Non-pigmented ciliary epithelial cell (primary cell): ENCODE results near the gene ACSS1.
"Not testable (repeated sequence)": the region's sequence is repeated elsewhere in the genome, so short reads cannot be mapped to it uniquely, and the experiment has no call there.

Source experiments
- DNase-seq: peaks from one replicate; pipeline ENCODE4 v3.0.0-alpha.2; 2010; ENCODE audit warnings: low read depth

The ACSS1 gene

DNA sequence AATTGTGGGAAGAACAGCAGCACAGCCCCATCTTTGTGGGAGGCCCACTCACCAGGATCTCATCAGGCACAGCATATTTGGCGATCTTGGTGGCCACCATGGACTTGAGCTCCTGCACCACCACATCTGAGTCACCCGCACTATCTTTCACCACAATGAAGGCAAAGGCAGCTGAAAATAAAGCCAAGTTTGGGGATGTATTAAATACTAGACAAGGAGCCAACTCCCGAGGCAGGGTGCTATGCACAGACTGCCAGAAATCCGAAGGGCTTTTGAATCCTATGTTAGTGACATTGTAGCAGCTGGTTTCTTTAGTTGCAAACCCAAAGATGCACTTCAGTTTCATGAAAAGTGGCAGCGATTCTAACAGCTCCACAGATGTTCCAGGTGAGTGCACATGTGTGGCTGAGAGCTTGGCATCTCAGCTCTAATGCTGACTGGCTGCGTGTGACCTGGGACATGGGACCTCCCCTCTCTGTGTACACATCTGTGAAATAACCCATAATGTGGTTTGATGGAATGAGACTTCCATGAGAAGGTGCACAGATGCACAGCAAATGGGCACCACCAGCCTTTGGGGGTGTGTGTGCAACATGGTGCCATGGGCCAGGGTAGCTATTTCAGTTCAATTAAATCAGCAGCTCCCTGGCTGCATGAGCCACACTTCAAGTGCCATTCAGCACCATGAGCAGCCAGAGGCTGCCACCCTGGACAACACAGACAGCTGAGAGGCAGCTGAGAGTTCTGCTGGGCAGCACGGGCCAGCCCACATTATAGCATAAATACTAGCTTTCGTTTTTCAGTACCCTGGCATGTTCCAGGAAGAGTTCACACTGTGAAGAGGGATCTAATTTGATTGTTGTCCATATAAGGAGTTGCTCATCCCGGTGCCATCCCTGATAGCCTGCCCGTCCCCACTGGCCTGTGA lies 48.5 kb downstream of the ACSS1 start:
- DNase-seq: no peak

DNA sequence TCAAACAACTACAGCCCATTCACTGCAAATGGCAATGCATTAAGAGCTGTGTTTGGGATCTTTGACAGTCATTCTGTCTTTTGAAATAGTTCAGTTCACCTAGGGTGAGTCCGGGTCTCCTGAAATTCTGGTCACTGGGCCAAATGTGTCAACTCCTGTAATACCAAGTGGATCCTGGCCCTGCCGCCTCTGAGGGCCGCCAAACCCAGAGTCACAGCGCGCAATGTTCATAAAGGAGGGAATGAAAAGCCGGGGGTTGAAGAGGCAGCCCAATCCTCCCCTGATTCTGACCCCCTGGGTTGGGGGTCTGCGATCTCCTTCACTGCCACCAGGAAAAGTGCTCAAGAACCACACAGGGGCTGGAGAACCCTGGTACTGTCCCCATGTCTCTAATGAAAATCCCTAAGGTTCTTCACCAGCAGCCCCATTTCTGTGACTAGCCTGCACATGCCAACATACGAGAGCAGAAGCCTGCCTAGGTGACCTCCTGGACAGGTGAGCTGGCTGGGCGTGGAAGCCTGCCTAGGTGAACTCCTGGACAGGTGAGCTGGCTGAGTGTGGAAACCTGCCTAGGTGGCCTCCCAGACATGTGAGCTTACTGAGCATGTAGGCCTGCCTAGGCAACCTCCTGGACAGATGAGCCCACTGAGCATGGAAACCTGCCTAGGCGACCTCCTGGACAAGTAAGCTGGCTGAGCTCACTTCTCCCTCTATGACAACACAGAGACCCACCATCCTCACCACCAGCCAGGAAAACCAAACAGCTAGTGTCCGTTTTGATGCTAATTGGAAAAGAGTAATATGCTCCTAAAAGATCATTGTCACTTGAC lies 49.3 kb downstream of the ACSS1 start:
- no peak for DNase-seq

DNA sequence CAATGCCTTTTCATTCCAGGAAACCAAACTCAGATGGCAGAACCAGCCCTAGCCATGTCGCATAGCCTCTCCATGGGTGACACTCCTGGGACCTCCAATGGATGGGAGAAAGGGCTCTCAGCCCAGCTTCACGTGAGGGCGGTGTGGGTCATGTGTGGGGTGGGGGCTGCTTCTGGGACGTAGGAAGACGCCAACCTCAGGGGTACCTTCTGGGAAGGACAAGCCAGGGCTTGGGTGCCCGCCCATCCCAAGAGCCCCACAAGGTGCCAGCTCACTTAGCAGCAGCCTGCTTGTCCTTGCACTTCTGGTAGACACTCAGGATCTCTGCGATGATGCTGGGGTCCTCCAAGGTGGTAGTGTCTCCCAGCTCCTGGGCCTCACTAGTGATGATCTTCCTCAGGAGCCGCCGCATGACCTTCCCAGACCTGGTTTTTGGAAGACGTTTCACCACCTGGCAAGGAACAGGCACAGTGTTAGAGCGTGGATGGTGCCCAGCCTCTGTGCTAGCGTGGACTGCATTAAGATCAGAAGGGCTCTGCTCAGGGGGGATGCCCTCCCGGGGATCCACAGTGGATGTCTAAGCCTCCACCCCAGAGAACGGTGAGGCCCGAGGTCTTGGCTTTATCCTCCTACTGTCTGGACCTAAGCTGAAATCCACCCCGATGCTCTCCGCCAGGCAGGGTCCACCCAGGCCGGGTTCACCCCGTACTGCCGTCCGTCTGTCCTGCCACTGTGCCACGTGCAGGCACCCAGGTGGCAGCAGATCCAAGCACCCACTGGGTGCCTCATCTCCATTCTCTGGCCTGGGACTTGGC lies 50.2 kb downstream of the ACSS1 start:
- no peak for DNase-seq

DNA sequence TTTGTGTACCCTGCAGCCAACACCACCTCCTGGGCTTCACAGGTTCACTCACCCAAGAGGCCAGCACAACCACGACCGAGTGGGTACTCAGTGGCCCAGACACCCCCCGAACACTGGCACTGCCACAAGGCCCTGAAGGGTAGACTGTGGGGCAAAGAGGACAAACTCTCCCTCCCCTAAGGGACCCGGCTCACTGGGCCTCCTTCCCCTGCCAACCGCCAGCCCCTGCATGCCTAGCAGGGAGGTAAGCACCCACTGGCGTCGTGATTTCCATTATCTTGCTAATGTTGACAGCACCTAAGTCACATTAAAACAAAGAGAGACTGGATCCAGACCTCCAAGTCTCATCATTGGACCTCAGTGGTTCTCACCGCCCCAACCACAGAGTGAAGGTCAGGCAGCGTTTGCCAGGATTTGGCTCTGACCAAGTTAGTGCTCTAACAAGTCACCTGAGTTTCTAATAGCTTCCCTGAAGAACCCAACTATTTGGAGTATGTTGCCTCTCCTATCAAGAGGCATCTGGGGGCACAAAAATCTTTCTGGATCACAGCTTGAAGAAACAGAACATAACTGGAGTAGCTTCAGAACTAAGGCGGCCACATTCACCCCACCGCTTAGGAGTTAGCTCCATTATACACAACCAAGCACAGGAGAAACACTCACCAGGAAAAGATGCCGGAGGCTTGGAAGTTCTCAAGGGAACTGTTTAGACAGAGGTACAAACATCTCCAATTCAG lies 51.3 kb downstream of the ACSS1 start:
- DNase-seq: no peak

DNA sequence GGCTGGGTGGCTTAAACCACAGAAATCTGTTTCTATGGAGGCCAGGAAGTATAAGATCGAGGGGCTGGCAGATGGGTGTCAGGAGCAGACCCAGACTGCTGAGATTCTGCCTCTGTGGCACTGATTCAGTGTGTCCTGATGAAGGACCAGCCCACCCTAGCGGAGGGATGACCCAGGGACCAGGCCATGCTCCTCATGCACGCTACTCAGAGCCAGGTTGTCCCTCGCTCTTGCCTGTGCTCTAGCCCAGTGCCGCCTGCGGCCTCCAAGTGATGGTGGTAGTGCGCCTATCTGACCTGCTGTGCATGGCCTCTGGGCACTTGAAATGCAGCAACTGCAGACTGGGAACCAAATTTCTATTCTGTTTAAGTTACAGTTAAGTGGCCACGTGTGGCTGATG lies 52.3 kb downstream of the ACSS1 start:
- no peak for DNase-seq

DNA sequence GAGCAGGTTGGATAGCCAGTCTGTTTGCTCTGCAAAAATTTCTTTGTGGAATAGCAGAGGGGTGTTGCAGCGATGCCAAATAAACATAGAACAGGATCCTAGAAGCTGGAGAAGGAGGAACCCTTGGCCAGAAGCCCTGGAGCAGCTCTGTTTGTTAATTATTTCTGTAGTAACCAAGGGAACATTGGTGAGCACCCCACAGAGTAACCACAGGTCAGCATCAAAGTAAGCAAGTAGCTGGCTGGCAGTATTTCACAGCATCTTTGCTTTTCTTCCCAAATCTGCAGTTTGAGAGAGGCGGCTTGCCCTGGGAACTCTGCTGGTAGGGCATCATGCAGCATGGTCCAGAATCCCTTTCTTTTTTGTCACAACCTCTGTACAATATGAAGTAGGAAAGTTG lies 52.7 kb downstream of the ACSS1 start:
- no peak for DNase-seq

DNA sequence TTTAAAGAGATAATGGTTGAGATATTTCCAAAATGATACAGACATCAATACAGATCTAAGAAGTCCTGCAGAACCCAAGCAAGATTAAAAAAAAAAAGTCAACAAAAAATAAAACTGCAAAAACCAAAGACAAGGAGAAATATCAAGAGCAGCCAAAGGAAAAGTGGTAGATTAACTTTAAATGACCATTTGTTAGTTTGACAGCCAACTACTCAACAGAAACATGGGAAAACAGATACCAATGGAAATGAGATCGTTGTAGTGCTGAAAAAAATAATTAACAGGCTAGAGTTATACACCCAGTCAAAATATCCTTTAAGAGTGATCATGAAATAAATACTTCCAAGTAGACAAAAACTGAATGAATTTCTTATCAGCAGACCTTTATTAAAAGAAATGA lies 54.9 kb downstream of the ACSS1 start:
- no peak for DNase-seq

DNA sequence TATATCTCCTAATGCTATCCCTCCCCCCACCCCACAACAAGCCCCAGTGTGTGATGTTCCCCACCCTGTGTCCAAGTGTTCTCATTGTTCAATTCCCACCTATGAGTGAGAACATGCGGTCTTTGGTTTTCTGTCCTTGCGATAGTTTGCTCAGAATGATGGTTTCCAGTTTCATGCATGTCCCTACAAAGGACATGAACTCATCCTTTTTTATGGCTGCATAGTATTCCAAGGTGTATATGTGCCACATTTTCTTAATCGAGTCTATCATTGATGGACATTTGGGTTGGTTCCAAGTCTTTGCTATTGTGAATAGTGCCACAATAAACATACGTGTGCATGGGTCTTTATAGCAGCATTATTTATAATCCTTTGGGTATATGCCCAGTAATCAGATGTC lies 56.6 kb downstream of the ACSS1 start:
- not testable (repeated sequence) for DNase-seq

DNA sequence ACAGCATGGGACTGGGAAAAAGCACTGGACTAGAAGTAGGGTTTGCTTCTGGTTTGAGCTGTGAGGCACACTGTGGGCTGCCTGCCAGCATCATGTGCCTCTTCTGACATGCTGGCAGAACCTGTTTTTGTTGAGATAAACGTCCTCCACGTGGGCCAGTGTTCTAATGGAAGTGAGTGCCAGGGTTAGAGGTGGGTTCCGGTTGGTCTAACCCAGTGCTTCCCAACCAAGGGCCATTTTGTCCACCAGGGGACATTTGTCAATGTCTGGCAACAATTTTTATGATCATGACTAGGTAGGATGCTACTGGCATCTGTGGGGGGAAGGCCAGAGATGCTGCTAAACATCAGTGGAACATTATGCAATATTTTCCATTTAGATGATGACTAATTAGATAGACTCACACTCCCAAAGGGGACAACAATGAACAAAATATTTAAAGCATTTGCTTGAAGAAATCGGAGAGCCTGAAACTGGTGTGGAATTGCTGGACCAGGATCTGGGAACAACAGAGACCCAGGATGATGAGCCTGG lies 57.6 kb downstream of the ACSS1 start:
- DNase-seq: no peak

DNA sequence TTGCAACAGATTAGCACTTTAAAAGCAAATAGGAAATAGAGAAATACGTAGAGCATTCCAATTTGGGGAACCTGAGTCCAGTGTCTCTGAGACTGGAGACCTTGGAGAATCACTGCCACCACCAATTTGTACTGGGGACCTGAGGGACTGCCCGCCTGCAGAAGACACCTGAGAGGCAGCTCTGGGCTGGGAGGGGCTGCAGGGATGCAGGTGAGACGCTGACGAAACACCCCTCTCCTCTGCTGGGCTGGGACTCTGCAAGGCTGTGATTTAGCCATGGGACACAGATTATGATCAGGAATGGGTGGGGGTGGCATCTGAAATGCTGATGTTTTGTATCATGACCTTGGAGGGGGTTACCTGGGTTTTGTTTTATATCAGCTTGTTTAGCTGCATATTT lies 58.4 kb downstream of the ACSS1 start:
- no peak for DNase-seq

DNA sequence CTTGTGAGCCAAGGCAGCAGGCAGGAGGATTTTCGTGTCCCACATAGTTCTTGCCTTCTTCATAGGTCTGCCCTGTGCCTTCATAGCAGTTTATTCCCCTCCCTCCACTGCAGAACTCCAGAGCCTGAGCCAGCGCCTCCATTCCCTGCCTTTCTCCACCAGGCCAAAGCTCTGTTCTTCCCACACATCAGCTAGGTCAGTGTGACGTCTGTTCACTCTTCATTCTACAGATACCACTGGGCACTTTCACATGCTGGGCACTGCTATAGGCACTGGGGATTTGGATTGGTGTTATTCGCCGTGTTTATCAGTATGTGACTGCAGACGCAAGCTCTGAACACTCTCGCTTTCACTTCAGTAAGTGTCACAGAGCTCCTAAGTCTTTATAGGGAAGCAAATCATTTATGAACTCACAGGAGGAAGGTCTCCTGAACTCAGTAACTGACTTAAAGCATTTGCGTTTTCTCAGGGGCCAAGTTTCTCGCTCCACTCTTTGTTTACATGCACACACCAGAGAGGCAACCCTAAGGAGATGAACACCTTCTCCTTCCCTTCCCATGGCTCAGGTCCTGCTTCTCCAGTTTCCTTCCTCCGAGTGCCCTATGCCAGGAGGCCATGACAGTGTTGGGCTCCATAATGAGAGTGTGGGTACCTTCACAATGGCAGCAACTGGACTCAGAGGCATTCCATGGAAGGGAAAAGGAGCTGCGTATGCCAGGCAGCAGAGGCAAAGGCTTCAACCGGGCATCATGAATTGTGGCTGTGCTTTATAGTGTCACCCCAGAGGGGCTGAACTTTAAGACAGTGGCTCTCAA lies 59.1 kb downstream of the ACSS1 start:
- no peak for DNase-seq

DNA sequence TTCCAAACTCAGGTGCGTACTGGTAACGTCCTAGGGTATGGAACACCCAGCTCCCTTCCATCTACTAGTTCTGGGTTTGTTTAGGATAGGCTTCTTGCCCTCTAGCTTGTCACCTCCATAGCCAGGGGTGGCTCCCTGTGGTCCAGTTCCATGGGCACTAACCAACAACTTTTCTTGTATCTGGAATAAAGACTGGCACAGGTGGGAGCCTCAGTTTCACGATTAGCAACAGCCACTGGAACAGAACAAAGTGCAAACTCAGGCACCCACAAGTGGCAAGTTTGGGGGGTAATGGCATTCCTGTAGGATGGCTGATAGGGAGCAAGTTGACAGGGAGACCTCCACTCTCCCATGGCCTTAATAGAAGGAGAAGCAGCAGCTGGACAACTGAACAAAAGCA lies 59.8 kb downstream of the ACSS1 start:
- DNase-seq: no peak

DNA sequence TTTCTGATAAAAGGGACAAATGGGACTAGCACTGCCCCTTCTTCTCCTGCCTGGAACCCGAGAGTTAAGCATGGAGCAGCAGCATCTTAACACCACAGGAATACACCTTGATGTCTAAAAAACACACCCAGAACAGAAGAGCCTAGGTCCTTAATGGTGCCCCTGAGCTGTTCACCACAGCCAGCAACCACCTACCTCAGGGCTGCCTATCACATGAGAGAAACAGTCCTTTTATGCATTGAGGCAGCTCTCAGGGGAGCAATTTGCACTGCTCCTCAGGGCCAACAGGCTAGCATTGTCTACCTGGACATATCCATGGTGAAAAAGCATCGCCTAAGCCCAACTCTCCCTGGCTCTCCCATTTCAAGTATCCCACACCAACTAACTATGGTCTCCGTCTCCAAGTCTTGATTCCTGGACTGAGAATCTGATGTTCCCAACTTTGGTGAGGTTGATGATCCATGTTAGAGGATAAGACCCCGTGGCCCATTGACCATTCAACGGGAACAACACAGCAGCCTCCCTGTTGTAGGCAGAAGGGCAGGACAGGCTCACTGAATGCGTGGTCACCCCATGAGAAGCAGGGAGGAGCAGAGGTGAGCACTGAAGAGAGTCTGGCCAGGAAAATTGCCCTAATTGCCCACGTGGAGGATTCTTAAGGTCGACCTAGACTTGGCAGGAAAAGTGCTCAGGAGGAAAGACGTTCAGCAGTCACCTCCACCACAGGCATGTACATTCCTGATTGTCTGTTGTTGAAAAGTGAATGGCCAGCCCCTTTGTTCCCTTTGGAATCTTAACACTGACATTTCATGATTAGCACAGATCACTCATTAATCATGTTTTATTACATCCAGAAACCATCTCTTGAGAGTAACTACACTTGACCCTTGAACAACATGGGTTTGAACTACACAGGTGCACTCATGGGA lies 61.2 kb downstream of the ACSS1 start:
- no peak for DNase-seq

DNA sequence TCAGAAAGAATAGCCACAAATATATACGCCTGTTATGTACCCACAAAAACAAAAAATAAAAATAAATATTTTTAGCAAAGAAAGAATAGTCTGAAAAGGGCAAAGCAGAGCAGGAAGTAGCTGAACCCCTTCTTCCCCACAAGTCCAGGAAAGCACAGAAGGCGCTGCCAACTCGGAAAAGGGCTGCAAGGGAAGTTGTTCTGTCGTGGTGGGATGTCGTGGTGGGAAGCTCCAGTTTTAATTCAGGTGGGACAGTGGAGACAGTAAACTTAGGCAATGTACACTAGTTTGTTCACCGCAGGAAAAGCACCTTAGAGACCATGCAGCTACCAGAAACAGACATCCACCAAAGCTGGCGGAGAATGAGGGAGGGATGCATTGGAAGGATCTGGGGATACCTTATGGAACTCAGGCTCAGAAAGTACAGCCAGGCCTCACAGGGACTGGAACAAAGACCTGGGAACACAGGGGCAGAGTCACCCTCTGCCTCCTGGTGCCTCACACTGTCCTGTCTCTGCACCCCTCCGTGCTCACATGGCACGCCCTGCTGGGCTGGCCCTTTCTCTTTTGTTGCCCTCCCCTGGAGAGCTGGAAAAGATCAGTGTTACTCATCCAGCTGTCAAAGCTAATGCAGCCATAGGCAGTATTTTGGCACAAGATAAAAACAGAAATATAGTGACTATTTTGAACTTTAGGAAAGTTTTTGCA lies 62.0 kb downstream of the ACSS1 start:
- no peak for DNase-seq

DNA sequence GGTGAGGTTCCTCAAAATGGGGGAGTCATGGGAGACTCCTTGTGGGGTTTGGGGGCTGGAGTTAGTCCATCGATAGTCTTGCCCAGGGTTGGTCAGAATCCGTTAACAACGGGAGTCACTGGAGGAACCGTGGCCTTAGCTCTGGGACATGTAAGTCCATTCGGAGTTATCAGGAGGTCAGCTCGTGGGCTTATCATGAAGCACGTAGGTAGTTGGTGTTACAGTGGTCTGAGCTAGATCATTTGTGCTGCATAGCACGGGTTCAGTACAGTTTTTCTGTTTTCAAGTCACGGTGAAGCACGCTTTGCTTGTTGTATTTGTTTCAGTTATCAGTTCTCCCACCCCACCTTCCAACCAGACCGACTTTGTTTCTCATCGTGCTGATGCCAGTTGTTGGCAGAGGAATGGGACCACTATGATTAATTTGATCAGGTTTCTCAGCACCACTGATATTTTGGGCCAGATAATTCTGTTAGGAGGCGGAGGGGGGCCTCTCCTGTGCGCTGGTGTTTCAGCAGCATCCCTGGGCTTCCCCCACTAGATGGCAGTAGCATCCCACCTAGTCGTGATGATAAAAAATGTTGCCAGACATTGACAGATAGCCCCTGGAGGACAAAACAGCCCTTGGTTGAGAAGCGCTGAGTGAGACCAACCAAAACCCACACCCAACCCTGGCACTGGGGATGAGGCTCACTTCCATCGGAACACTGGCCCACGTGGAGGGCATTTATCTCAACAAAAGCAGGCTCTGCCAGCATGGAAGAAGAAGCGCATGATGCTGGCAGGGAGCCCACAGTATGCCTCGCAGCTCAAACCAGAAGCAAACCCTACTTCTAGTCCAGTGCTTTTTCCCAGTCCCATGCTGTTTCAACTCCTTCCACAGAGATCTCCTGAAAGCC lies 63.2 kb downstream of the ACSS1 start:
- DNase-seq: no peak

DNA sequence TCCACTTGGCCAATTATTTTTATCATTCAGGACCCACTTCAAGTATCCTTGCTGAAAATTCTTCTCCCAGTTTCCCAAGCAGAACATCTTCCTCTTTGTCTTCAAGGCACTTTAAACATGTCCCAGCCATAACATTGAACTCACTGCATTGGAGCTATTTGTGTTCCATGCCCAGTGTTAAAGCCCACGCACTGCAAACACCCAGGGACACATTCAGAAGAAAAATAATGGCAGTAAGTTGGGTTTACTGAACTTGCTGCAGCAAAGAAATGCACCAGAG lies 63.8 kb downstream of the ACSS1 start:
- no peak for DNase-seq

DNA sequence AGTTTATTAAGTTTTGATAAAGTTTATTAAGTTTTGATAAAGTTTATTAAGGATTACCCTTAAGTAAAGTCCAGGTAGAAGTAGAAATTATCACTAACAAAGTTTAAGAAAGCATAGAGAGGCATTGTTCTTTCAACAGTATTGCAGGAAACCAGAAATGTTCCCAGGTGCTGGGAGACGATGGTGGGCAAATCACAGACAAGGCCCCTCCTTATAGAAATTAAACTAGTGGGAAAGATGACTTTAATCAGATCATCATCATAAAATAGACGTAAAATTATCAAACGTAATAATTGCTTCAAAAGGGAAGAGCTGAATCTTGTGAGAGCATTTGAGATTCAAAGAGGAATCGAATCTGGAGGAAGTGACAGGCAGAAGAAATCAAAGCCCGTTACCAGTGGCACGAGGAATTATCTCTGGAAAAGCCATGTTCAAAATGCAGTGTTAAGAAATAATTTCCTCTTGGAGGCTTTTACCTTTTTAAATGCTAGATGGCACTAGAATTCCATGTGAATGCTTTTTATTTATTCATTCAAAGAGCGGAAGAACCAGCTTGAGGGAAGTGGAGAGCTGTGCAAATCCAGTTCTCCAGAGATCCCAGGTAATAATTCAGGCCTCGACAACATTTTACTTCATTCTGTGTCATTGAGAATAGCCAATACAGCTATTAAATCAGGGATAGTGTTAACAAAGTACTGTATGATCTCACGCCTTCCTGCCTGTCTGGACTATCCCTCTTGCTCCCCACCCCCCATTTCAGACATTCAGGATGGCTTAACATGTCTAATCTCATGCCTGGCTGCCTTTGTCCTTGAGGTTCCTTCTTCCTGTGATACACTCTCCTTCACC lies 64.4 kb downstream of the ACSS1 start:
- DNase-seq: no peak
